ENCODE data around the gene EIF2A.

Gene EIF2A

DNA sequence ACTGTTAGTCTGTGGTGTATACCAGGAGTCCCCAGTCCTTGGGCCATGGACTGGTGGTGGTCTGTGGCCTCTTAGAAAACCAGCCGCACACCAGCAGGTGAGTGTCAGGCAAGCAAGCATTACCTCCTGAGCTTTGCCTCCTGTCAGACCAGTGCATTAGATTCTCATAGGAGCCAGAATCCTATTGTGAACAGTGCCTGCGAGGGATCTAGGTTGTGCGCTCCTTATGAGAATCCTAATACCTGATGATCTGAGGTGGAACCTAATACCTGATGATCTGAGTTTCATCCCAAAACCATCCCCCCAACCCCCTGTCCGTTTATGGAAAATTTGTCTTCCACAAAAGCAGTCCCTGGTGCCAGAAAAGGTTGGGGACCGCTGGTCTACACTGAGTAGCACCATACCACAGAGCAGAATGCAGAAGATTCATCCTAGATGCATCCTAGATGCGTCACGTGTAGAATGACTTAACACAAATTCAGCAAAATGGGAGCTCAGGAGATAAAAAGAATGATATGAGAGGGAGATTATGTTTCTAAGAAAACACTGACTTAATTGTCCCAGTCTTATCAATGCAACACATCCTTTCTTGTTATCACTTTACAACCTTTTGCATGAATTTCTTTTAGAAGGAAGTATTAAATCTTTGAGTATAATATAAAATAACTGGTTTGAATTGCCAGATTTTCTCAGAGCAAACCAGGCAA lies 85.1 kb downstream of the EIF2A start:
- FAIRE-seq: no peak

DNA sequence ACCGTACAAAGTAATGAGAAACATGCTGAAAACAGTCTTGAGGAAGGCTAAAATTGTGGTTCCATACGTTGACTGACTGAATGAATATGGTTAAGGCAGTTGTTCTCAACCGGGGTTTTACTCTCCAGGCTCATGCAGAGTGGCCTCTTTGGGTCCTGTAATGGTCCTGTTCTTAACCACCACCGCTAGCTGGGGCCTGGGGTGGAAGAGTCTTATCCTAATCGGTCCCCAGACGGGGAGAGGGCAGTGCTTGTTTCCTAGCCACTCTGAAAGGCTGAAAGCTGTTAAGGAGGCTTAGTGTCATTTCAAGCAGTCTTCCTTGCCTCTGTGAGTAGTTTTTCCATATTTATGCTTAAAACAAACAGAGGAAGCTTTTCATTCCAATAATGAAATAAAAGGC lies 88.5 kb downstream of the EIF2A start:
- no peak for FAIRE-seq
- DNase-seq (ENCODE audit: insufficient read length, low spot score): no peak

More for the DNA sequence above, 85.1 kb downstream of the EIF2A start:
- no peak for DNase-seq (ENCODE audit: insufficient read length, low spot score)

DNA sequence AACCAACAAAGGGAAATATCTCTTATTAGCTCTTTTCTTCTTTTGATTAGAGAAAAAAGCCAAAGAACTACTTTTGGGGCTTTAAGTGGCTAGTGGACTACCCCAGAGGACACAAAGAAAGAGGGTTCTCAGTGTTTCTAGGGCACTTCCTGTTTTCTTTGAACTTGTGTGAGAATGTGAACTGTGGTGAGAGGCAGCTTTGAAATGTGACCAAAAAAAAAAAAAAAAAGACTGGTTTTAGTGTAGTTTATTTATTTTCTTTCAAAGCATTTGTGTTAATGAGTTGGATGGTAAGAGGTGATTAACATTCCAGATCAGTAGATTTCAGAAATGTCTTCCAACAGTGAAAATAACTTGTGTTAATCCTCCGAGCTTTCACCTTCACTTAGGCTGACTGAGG lies 88.9 kb downstream of the EIF2A start:
- DNase-seq (ENCODE audit: insufficient read length, low spot score) (no peak), FAIRE-seq (no peak)

Data from HTR-8/SVneo (cell line).